Measurements from ENCODE around the gene AKR1D1. TPM values are rescaled to one million over a fixed set of nuclear protein-coding genes. Genes with fewer than 3 reads are reported as not detected.
A peak's percentile ranks its signal among the peaks of the same experiment; 100 is the strongest.

Gene AKR1D1
- 1.1 and 1.2 TPM in 2 replicates for polyA plus RNA-seq (2013)

GRCh38 chr7:138076196-138076595 lies at the start of gene AKR1D1:
AKR1D1 (plus strand) TSS chr7:138076459; CDS start chr7:138076519, 60 bp downstream.
- no CpG with 5 or more reads among the region's 3 CpGs for WGBS (ENCODE audit: extremely low coverage, insufficient coverage, insufficient read length)
- no peaks in the 10 kb centered on the region for H3K9me3 ChIP-seq (ENCODE audit: insufficient read depth, low read depth, low read length)
- no peak for DNase-seq

GRCh38 chr7:138027100-138027499 lies 49.2 kb upstream of the AKR1D1 start:
- no peak overlapping the region for H4K91ac ChIP-seq (ENCODE audit: low read depth, low read length)
- no peak overlapping the region for H2BK120ac ChIP-seq (ENCODE audit: insufficient read depth, low read length, poor library complexity)
- H4K12ac ChIP-seq (ENCODE audit: low read depth, low read length) = no peak overlapping the region
- no peak overlapping the region for H2BK12ac ChIP-seq (ENCODE audit: low read length)
- H3K4me2 ChIP-seq (ENCODE audit: low read length) = no peak overlapping the region
- H3K36me3 ChIP-seq (ENCODE audit: control insufficient read depth in 1 of 2, insufficient read depth in 2 of 2, low read length in 2 of 2) = peaks cover 0 to 2% of the 10 kb centered on the region in 2 experiments
- no peak for DNase-seq
- no peak overlapping the region for H3K4me3 ChIP-seq (ENCODE audit: low read depth, low read length)
- H3K14ac ChIP-seq (ENCODE audit: low read length) = no peak overlapping the region
- no peak overlapping the region for H2BK5ac ChIP-seq (ENCODE audit: low read depth, low read length, poor library complexity)
- H4K8ac ChIP-seq (ENCODE audit: low read depth, low read length) = no peak overlapping the region
- H3K27ac ChIP-seq (ENCODE audit: low read depth, low read length) = no peak overlapping the region
- no peaks in the 10 kb centered on the region for H3K27me3 ChIP-seq (ENCODE audit: insufficient read depth, low read length)
- no peak overlapping the region for H3K4ac ChIP-seq (ENCODE audit: low read depth, low read length)
- H2AFZ ChIP-seq (ENCODE audit: insufficient read depth, low read length, poor library complexity) = no peak overlapping the region
- no peak overlapping the region for H2AK5ac ChIP-seq (ENCODE audit: low read length)
- no peak overlapping the region for H3K9ac ChIP-seq (ENCODE audit: low read length)
- no peaks in the 10 kb centered on the region for H3K79me2 ChIP-seq (ENCODE audit: control insufficient read depth, insufficient read depth, low read length, poor library complexity)
- H3K79me1 ChIP-seq (ENCODE audit: low read length) = peaks cover 3% of the 10 kb centered on the region
- WGBS (ENCODE audit: extremely low coverage, insufficient coverage, insufficient read length) = no CpG with 5 or more reads among the region's 2 CpGs
- H3K23ac ChIP-seq (ENCODE audit: low read length) = no peak overlapping the region
- H3K4me1 ChIP-seq (ENCODE audit: control insufficient read depth in 1 of 2, insufficient read depth in 2 of 2, low read length in 2 of 2) = no peaks in the 10 kb centered on the region
- H3K18ac ChIP-seq (ENCODE audit: low read length) = no peak overlapping the region
- H3K9me3 ChIP-seq (ENCODE audit: insufficient read depth, low read depth, low read length) = peaks cover 3% of the 10 kb centered on the region

More at GRCh38 chr7:138076196-138076595, at the start of gene AKR1D1:
- H3K4me3 ChIP-seq (ENCODE audit: low read depth, low read length) = no peak within 1 kb of the TSS
- H3K27ac ChIP-seq (ENCODE audit: low read depth, low read length) = no peak within 1 kb of the TSS
- no peak within 1 kb of the TSS for H2BK120ac ChIP-seq (ENCODE audit: insufficient read depth, low read length, poor library complexity)
- no peak within 1 kb of the TSS for H2AK5ac ChIP-seq (ENCODE audit: low read length)
- no peak within 1 kb of the TSS for H2BK12ac ChIP-seq (ENCODE audit: low read length)
- no peak within 1 kb of the TSS for H3K14ac ChIP-seq (ENCODE audit: low read length)
- no peaks in the 10 kb centered on the region for H3K36me3 ChIP-seq (ENCODE audit: control insufficient read depth in 1 of 2, insufficient read depth in 2 of 2, low read length in 2 of 2)
- no peak within 1 kb of the TSS for H3K4me2 ChIP-seq (ENCODE audit: low read length)
- no peaks in the 10 kb centered on the region for H3K27me3 ChIP-seq (ENCODE audit: insufficient read depth, low read length)
- no peak within 1 kb of the TSS for H3K9ac ChIP-seq (ENCODE audit: low read length)
- no peak within 1 kb of the TSS for H4K91ac ChIP-seq (ENCODE audit: low read depth, low read length)
- H3K4me1 ChIP-seq (ENCODE audit: control insufficient read depth in 1 of 2, insufficient read depth in 2 of 2, low read length in 2 of 2) = no peaks in the 10 kb centered on the region
- H2BK5ac ChIP-seq (ENCODE audit: low read depth, low read length, poor library complexity) = no peak within 1 kb of the TSS
- H3K79me2 ChIP-seq (ENCODE audit: control insufficient read depth, insufficient read depth, low read length, poor library complexity) = no peaks in the 10 kb centered on the region
- H3K23ac ChIP-seq (ENCODE audit: low read length) = no peak within 1 kb of the TSS
- no peak within 1 kb of the TSS for H4K8ac ChIP-seq (ENCODE audit: low read depth, low read length)
- no peak within 1 kb of the TSS for H4K12ac ChIP-seq (ENCODE audit: low read depth, low read length)
- no peak within 1 kb of the TSS for H2AFZ ChIP-seq (ENCODE audit: insufficient read depth, low read length, poor library complexity)
- H3K4ac ChIP-seq (ENCODE audit: low read depth, low read length) = no peak within 1 kb of the TSS
- no peaks in the 10 kb centered on the region for H3K79me1 ChIP-seq (ENCODE audit: low read length)
- H3K18ac ChIP-seq (ENCODE audit: low read length) = no peak within 1 kb of the TSS

GRCh38 chr7:138029126-138029525 lies 47.1 kb upstream of the AKR1D1 start:
- WGBS (ENCODE audit: extremely low coverage, insufficient coverage, insufficient read length) = no CpG with 5 or more reads among the region's 4 CpGs
- no peak overlapping the region for H2AK5ac ChIP-seq (ENCODE audit: low read length)
- H3K9me3 ChIP-seq (ENCODE audit: insufficient read depth, low read depth, low read length) = peaks cover 3% of the 10 kb centered on the region

GRCh38 chr7:138029941-138030340 lies 46.3 kb upstream of the AKR1D1 start:
- no peak overlapping the region for H2BK5ac ChIP-seq (ENCODE audit: low read depth, low read length, poor library complexity)
- no peak overlapping the region for H3K4ac ChIP-seq (ENCODE audit: low read depth, low read length)
- no peak overlapping the region for H3K18ac ChIP-seq (ENCODE audit: low read length)
- no peak overlapping the region for H4K8ac ChIP-seq (ENCODE audit: low read depth, low read length)
- H2BK120ac ChIP-seq (ENCODE audit: insufficient read depth, low read length, poor library complexity) = no peak overlapping the region
- no peak overlapping the region for H2AFZ ChIP-seq (ENCODE audit: insufficient read depth, low read length, poor library complexity)
- no peaks in the 10 kb centered on the region for H3K27me3 ChIP-seq (ENCODE audit: insufficient read depth, low read length)
- no peak overlapping the region for H4K91ac ChIP-seq (ENCODE audit: low read depth, low read length)
- H3K4me2 ChIP-seq (ENCODE audit: low read length) = no peak overlapping the region
- H3K4me3 ChIP-seq (ENCODE audit: low read depth, low read length) = no peak overlapping the region
- DNase-seq = peak; percentile 7 to 52
- no peak overlapping the region for H3K23ac ChIP-seq (ENCODE audit: low read length)
- no peak overlapping the region for H3K9ac ChIP-seq (ENCODE audit: low read length)
- peaks cover 3% of the 10 kb centered on the region for H3K79me1 ChIP-seq (ENCODE audit: low read length)
- no peak overlapping the region for H4K12ac ChIP-seq (ENCODE audit: low read depth, low read length)
- peaks cover under 1% of the 10 kb centered on the region for H3K9me3 ChIP-seq (ENCODE audit: insufficient read depth, low read depth, low read length)
- H3K27ac ChIP-seq (ENCODE audit: low read depth, low read length) = no peak overlapping the region
- H3K4me1 ChIP-seq (ENCODE audit: control insufficient read depth in 1 of 2, insufficient read depth in 2 of 2, low read length in 2 of 2) = no peaks in the 10 kb centered on the region
- H3K14ac ChIP-seq (ENCODE audit: low read length) = no peak overlapping the region
- no peaks in the 10 kb centered on the region for H3K36me3 ChIP-seq (ENCODE audit: control insufficient read depth in 1 of 2, insufficient read depth in 2 of 2, low read length in 2 of 2)
- no CpG with 5 or more reads among the region's 2 CpGs for WGBS (ENCODE audit: extremely low coverage, insufficient coverage, insufficient read length)
- H2AK5ac ChIP-seq (ENCODE audit: low read length) = no peak overlapping the region
- H3K79me2 ChIP-seq (ENCODE audit: control insufficient read depth, insufficient read depth, low read length, poor library complexity) = no peaks in the 10 kb centered on the region
- H2BK12ac ChIP-seq (ENCODE audit: low read length) = no peak overlapping the region

More at GRCh38 chr7:138029126-138029525, 47.1 kb upstream of the AKR1D1 start:
- Histone ChIP-seq H2AFZ (ENCODE audit: insufficient read depth, low read length, poor library complexity) (no peak overlapping the region), H3K14ac (ENCODE audit: low read length) (no peak overlapping the region), H3K18ac (ENCODE audit: low read length) (no peak overlapping the region), H4K12ac (ENCODE audit: low read depth, low read length) (no peak overlapping the region), H3K23ac (ENCODE audit: low read length) (no peak overlapping the region), H2BK120ac (ENCODE audit: insufficient read depth, low read length, poor library complexity) (peak overlapping the region; percentile 20), H3K4ac (ENCODE audit: low read depth, low read length) (no peak overlapping the region), H3K4me1 (ENCODE audit: control insufficient read depth in 1 of 2, insufficient read depth in 2 of 2, low read length in 2 of 2) (no peaks in the 10 kb centered on the region), H3K79me1 (ENCODE audit: low read length) (peaks cover 3% of the 10 kb centered on the region), H3K27ac (ENCODE audit: low read depth, low read length) (no peak overlapping the region), H3K36me3 (ENCODE audit: control insufficient read depth in 1 of 2, insufficient read depth in 2 of 2, low read length in 2 of 2) (peaks cover 0 to 2% of the 10 kb centered on the region in 2 experiments), H3K4me3 (ENCODE audit: low read depth, low read length) (no peak overlapping the region), H3K79me2 (ENCODE audit: control insufficient read depth, insufficient read depth, low read length, poor library complexity) (no peaks in the 10 kb centered on the region), H4K8ac (ENCODE audit: low read depth, low read length) (no peak overlapping the region), H4K91ac (ENCODE audit: low read depth, low read length) (no peak overlapping the region), H3K9ac (ENCODE audit: low read length) (no peak overlapping the region), H2BK5ac (ENCODE audit: low read depth, low read length, poor library complexity) (no peak overlapping the region), H3K27me3 (ENCODE audit: insufficient read depth, low read length) (no peaks in the 10 kb centered on the region), H2BK12ac (ENCODE audit: low read length) (no peak overlapping the region), H3K4me2 (ENCODE audit: low read length) (no peak overlapping the region)
- peak in 1 of 2 donors; percentile 43 for DNase-seq
